Activated T-helper 2 cell treated with anti-CD3 and anti-CD28 coated beads, Interferon-gamma antibody, Interleukin-2, Interleukin-4, amounts not matched to agents 10 μg/mL and 5 μg/mL and 100 μg/mL, durations not matched to agents 14 hours and 24 hours and 36 hours (primary cell): ENCODE data around the gene IPO4. TPM values are rescaled to one million over a fixed set of nuclear protein-coding genes. Genes with fewer than 3 reads are reported as not detected.

Source experiments
- DNase-seq: peaks from one replicate; pipeline ENCODE4 v3.0.0; 2021; ENCODE audit warnings: low spot score
- H3K27ac Mint-ChIP-seq: one replicate; pipeline ENCODE4 v1.8.0; 2021; ENCODE audit warnings: mixed read lengths
- H3K27me3 Mint-ChIP-seq: one replicate; pipeline ENCODE4 v1.8.0; 2021; ENCODE audit warnings: low read depth, mixed read lengths
- H3K36me3 Mint-ChIP-seq: one replicate; pipeline ENCODE4 v1.8.0; 2021; ENCODE audit warnings: low read depth, mixed read lengths
- H3K4me1 Mint-ChIP-seq: one replicate; pipeline ENCODE4 v1.8.0; 2021; ENCODE audit warnings: low read depth, mixed read lengths
- H3K4me3 Mint-ChIP-seq: one replicate; pipeline ENCODE4 v1.8.0; 2021; ENCODE audit warnings: low read depth, mild to moderate bottlenecking, moderate library complexity, mixed read lengths
- H3K9me3 Mint-ChIP-seq: one replicate; pipeline ENCODE4 v1.8.0; 2021; ENCODE audit warnings: mixed read lengths
- intact Hi-C: fragments of 100-400 bp; cut with micrococcal nuclease; formaldehyde crosslinking; loops from one replicate; pipeline ENCODE4 v1.15.1; 2023
- total RNA-seq: library from RNA; stranded (reverse); gene quantifications from 2 replicates; pipeline ENCODE4 v1.2.3, GENCODE V29; 2022

The IPO4 gene, protein sequence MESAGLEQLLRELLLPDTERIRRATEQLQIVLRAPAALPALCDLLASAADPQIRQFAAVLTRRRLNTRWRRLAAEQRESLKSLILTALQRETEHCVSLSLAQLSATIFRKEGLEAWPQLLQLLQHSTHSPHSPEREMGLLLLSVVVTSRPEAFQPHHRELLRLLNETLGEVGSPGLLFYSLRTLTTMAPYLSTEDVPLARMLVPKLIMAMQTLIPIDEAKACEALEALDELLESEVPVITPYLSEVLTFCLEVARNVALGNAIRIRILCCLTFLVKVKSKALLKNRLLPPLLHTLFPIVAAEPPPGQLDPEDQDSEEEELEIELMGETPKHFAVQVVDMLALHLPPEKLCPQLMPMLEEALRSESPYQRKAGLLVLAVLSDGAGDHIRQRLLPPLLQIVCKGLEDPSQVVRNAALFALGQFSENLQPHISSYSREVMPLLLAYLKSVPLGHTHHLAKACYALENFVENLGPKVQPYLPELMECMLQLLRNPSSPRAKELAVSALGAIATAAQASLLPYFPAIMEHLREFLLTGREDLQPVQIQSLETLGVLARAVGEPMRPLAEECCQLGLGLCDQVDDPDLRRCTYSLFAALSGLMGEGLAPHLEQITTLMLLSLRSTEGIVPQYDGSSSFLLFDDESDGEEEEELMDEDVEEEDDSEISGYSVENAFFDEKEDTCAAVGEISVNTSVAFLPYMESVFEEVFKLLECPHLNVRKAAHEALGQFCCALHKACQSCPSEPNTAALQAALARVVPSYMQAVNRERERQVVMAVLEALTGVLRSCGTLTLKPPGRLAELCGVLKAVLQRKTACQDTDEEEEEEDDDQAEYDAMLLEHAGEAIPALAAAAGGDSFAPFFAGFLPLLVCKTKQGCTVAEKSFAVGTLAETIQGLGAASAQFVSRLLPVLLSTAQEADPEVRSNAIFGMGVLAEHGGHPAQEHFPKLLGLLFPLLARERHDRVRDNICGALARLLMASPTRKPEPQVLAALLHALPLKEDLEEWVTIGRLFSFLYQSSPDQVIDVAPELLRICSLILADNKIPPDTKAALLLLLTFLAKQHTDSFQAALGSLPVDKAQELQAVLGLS
- total RNA-seq, result 77.0 and 80.4 TPM in 2 replicates

DNA sequence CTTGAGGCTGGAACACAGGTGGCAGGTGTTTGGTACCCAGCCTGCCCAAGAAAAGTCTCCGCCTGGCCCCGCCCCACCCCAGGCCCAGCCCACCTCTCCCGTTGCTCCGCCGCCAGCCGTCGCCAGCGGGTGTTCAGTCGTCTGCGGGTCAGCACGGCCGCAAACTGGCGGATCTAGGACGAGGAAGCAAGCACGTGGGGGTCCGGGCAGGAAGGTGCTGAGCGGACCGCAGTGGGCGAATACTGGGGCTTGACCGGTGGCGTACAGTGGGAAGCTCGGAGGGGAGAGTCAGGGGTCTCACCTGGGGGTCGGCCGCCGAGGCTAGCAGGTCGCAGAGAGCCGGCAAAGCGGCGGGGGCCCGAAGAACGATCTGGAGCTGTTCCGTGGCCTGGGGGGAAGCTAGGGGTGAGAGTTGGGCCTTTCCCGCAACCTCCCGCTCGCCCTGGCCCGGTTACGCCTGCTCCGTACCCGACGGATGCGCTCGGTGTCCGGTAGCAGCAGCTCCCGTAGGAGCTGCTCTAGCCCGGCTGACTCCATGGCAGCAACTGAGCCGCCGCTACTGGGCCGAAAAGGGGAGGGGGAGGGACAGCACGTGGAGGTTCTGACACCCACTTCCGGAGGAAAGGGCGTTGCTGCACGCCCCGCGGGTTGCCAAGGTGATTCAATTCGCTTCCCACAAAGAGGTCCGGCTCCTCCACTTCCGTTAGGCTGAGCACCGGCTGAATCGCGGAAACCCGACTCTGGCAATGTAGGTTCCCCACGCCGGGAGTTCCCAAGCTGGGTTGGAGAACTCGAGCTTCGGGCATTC lies at the start of gene IPO4:
TSS of gene IPO4 (minus strand) at position 566 of the 808 bp plus-strand sequence. CDS start at position 537, 29 bp downstream.
- H3K27ac Mint-ChIP-seq, result peak within 1 kb of the TSS; percentile 81
- H3K4me1 Mint-ChIP-seq, result peaks cover 23% of the 10 kb centered on the region
- DNase-seq, result peak; percentile 93
- H3K4me3 Mint-ChIP-seq, result peak within 1 kb of the TSS; percentile 88
- H3K36me3 Mint-ChIP-seq, result peaks cover 64% of the 10 kb centered on the region
- no peaks in the 10 kb centered on the region for H3K27me3 Mint-ChIP-seq
- no peaks in the 10 kb centered on the region for H3K9me3 Mint-ChIP-seq
- intact Hi-C loops, result loop anchor here (1.0 to 2.0 kb wide), 3 partner anchors 27 to 74 kb away; partner anchors contain the start of genes DCAF11, IRF9, NRL and PSME2

GRCh38 chr14:24238123-24238522 lies 49.5 kb upstream of the IPO4 start:
- H3K36me3 Mint-ChIP-seq, result peaks cover 73% of the 10 kb centered on the region
- H3K4me1 Mint-ChIP-seq, result peaks cover 61% of the 10 kb centered on the region
- H3K27me3 Mint-ChIP-seq, result no peaks in the 10 kb centered on the region
- no peaks in the 10 kb centered on the region for H3K9me3 Mint-ChIP-seq
- no peak overlapping the region for H3K4me3 Mint-ChIP-seq
- DNase-seq, result no peak
- intact Hi-C loops, result no loop called here
- peak overlapping the region; percentile 14 for H3K27ac Mint-ChIP-seq

DNA sequence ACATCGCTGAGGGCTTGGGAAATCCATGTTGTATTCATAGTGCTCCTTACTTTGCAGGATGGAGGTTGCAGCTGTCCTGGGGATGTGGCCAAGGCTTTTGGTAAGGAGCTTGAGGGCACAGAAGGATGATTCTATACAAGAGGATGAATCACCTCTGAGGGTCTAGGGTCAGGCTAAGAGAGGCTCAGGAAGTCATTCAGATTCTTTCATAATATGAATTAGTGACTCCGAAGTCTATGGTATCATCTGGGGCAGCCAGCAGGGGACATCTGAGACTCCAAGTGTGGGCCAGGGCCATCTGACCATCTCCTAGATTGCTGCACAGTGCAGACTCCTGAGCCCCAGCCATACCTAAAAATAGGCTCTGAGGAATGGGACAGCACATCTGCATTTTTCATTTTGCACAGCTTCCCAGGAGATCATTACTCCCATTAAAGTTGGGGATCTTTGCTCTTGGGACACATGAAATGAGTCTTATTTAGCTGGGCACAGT lies 48.9 kb upstream of the IPO4 start:
- Mint-ChIP-seq H3K4me1 (peaks cover 59% of the 10 kb centered on the region), H3K9me3 (no peaks in the 10 kb centered on the region), H3K4me3 (no peak overlapping the region), H3K27ac (peak overlapping the region; percentile 14), H3K27me3 (no peaks in the 10 kb centered on the region), H3K36me3 (peaks cover 73% of the 10 kb centered on the region)
- intact Hi-C loops, result no loop called here
- DNase-seq, result no peak

GRCh38 chr14:24236689-24237462 lies 48.3 kb upstream of the IPO4 start:
- Mint-ChIP-seq H3K36me3 (peaks cover 76% of the 10 kb centered on the region), H3K27me3 (no peaks in the 10 kb centered on the region), H3K4me3 (no peak overlapping the region), H3K27ac (no peak overlapping the region), H3K4me1 (peaks cover 58% of the 10 kb centered on the region), H3K9me3 (no peaks in the 10 kb centered on the region)
- intact Hi-C loops, result no loop called here
- no peak for DNase-seq

- Mint-ChIP-seq H3K27me3 (no peaks in the 10 kb centered on the region), H3K27ac (peak overlapping the region; percentile 25), H3K36me3 (peaks cover 78% of the 10 kb centered on the region), H3K4me3 (no peak overlapping the region), H3K9me3 (no peaks in the 10 kb centered on the region), H3K4me1 (peaks cover 60% of the 10 kb centered on the region)
- intact Hi-C loops, result no loop called here
- no peak for DNase-seq
These were observed 47.4 kb upstream of the IPO4 start for GRCh38 chr14:24235804-24236688.

DNA sequence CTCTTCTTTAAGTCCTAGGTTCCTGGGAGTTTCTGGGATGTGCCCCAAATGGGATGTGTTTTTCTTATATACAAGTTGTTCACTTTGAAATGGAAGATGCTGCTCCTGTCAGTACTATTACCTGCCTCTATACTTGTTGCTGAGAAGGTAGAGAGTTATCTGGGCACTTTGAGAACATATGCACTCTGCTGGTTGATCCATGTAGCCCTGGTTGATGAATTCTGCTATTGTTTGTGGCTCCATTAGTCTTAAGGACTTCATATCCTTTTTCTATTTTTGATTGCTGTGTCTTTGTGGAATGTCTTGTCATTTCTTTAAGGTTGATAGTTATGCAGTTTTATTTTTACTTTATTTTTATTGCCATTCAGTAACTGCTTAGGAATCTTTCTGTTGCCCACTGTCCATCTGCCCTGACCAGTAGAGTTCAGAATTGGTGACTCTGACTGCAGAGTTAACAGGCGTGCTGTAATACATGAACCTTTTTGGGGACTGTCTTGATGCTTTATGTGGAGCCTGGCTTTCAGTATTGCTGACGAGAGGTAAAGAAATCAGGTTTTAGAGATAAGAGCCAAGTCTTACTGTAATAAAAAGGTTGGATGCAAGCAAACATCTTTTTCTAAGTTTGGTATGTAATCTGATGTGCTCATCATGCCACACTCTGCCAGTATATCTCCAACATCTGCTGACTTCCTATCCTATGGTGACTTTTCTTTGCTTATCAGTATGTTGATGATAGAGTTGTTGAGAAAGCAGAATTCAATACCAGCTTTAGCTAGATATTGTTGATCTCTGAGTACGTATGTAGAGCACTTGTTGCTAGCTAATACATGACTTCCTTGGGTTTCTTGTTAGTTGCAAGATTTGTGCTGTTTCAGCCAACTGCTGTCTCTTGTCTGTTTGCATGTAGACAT lies 45.7 kb upstream of the IPO4 start:
- peaks cover 49% of the 10 kb centered on the region for H3K4me1 Mint-ChIP-seq

GRCh38 chr14:24233538-24233866 lies 44.9 kb upstream of the IPO4 start:
- no peak for DNase-seq
- Mint-ChIP-seq H3K4me3 (peak overlapping the region; percentile 97), H3K9me3 (no peaks in the 10 kb centered on the region), H3K27me3 (no peaks in the 10 kb centered on the region), H3K4me1 (peaks cover 48% of the 10 kb centered on the region), H3K27ac (peak overlapping the region; percentile 91), H3K36me3 (peaks cover 62% of the 10 kb centered on the region)
- intact Hi-C loops, result loop anchor here (2.0 kb wide), 1 partner anchor 679 kb away; no protein-coding TSS in a partner anchor

More for the DNA sequence above, 45.7 kb upstream of the IPO4 start:
- no peak for DNase-seq
- peaks cover 65% of the 10 kb centered on the region for H3K36me3 Mint-ChIP-seq
- intact Hi-C loops, result no loop called here
- no peaks in the 10 kb centered on the region for H3K9me3 Mint-ChIP-seq
- H3K4me3 Mint-ChIP-seq, result peak overlapping the region; percentile 62
- peak overlapping the region; percentile 62 for H3K27ac Mint-ChIP-seq
- no peaks in the 10 kb centered on the region for H3K27me3 Mint-ChIP-seq

DNA sequence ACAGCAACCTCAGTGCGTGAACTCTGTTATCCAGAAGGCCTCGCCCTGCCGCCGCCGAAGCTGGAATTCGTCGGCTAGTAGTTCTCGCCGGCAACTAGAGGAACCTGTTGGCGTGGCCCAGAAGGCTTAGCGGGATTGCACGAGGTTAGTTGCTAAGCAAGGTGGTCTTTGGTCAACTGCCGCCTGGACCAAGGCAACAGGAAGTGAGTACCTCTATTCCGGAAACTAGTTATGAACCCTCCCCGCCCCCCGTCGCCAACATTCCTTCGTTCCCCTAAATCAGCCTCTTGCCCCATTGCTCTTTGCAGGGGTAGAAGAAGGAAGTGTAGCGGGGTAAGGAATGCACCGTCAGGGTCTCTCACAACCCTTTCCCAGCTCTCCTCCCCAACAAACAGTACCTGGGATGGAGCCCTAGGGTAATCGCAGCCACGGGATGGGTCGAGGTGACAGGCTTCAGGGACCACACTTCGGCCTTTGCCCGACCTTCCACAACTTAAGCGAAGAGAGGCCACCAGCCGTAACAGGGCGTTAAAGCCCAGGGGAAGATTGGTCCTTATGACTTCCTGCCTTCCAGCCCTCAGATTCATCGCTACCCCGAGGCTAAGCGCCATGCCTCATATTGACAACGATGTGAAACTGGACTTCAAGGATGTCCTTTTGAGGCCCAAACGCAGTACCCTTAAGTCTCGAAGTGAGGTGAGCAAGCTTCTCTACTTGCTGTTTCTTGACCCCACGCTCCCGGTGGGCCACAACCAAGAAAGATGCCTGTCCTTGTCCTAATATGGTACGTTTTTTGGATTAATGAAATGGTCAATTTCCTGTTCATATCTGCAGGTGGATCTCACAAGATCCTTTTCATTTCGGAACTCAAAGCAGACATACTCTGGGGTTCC lies 44.3 kb upstream of the IPO4 start, which contains the start of gene GMPR2:
TSS of gene GMPR2 (plus strand) at position 285 of the 893 bp plus-strand sequence. CDS start at position 610, 325 bp downstream.
- Mint-ChIP-seq H3K36me3 (peaks cover 56% of the 10 kb centered on the region), H3K27me3 (no peaks in the 10 kb centered on the region), H3K27ac (peak within 1 kb of the TSS; percentile 91), H3K4me3 (peak within 1 kb of the TSS; percentile 97), H3K4me1 (peaks cover 45% of the 10 kb centered on the region), H3K9me3 (no peaks in the 10 kb centered on the region)
- peak; percentile 22 for DNase-seq
- intact Hi-C loops, result loop anchor here (1.0 to 2.0 kb wide), 7 partner anchors 9 to 678 kb away; partner anchors contain the start of genes DCAF11, MDP1, NRL and PSME2

DNA sequence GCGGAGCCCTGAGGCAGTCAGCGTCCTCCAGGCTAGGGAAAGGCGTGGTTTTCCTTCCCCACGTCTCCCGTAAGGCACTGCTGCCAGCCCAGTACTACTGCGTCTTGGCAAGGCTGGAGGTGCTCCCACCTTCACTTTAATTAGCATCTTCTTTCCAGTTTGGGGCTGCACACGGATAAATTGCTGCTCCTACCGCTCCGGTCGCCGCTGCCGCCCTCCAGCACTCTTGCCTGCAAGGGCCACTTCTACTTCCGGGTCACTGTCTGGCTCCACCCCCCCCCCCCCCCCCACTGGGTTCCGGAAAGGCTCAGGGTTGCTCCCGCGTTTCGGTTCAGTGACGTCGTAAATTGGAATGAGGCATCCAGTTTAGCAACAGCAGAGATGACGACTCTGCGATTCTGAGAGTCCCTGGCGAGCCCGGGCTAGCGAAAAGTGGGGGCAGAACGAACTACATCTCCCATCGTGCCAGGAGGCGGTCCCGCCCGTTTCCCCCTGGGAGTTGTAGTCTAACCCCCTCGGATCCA lies 43.6 kb upstream of the IPO4 start, which contains the start of gene NEDD8:
TSS of gene NEDD8 (minus strand) at position 247 of the 524 bp plus-strand sequence. CDS start at position 147, 100 bp downstream.
- H3K36me3 Mint-ChIP-seq, result peaks cover 53% of the 10 kb centered on the region
- H3K27ac Mint-ChIP-seq, result peak within 1 kb of the TSS; percentile 91
- DNase-seq, result peak; percentile 89
- peak within 1 kb of the TSS; percentile 97 for H3K4me3 Mint-ChIP-seq
- intact Hi-C loops, result loop anchor here (1.0 to 2.0 kb wide), 7 partner anchors 10 to 677 kb away; partner anchors contain the start of genes DCAF11, MDP1, NRL and PSME2
- H3K9me3 Mint-ChIP-seq, result no peaks in the 10 kb centered on the region
- H3K27me3 Mint-ChIP-seq, result no peaks in the 10 kb centered on the region
- H3K4me1 Mint-ChIP-seq, result peaks cover 44% of the 10 kb centered on the region
